Measurements from ENCODE around the gene CRACR2A.

The CRACR2A gene

DNA sequence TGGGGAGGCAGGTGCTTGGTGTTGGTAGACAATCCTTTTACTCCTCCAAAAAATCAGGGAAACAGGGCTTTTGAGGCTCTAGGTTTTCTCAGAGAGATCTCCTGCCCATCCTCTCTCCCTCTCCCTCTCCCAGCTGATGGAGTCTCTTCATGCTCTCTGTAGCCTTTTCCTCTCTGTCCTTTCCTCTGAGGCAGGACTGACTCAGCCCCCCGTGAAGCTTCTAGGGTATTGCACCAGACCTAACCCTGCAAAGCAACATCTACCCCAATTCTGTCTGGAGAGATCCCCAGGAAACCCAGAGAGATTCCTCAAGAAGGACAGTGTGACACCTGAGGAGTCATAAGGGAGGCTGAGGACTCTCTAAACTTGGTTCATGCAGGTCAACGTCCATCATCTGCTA is 66.4 kb downstream of the CRACR2A start:
- Histone ChIP-seq H3K9me3 (ENCODE audit: control insufficient read depth in 2 of 2, low read length in 2 of 2) (no peaks in the 10 kb centered on the region), H3K9ac (ENCODE audit: low read depth in 1 of 2, low read length in 2 of 2) (no peak overlapping the region), H3K27ac (ENCODE audit: low read depth in 2 of 2, low read length in 2 of 2) (no peak overlapping the region), H3K4me3 (ENCODE audit: low read length in 2 of 2) (no peak overlapping the region), H3K4me1 (ENCODE audit: control insufficient read depth in 2 of 2, insufficient read depth in 2 of 2, low read length in 2 of 2) (peaks cover 0 to 1% of the 10 kb centered on the region in 2 donors), H3K36me3 (ENCODE audit: control insufficient read depth in 2 of 2, insufficient read depth in 2 of 2, low read length in 2 of 2) (peaks cover 0 to 7% of the 10 kb centered on the region in 2 donors), H3K27me3 (ENCODE audit: control insufficient read depth in 2 of 2, insufficient read depth in 2 of 2, low read length in 2 of 2) (no peaks in the 10 kb centered on the region)

GRCh38 chr12:3685830-3686229 is 67.1 kb downstream of the CRACR2A start:
- no peak overlapping the region for H3K27ac ChIP-seq (ENCODE audit: low read depth in 2 of 2, low read length in 2 of 2)
- no peaks in the 10 kb centered on the region for H3K27me3 ChIP-seq (ENCODE audit: control insufficient read depth in 2 of 2, insufficient read depth in 2 of 2, low read length in 2 of 2)
- no peaks in the 10 kb centered on the region for H3K9me3 ChIP-seq (ENCODE audit: control insufficient read depth in 2 of 2, low read length in 2 of 2)
- H3K4me3 ChIP-seq (ENCODE audit: low read length in 2 of 2), result no peak overlapping the region
- peaks cover 0 to 7% of the 10 kb centered on the region in 2 donors for H3K36me3 ChIP-seq (ENCODE audit: control insufficient read depth in 2 of 2, insufficient read depth in 2 of 2, low read length in 2 of 2)
- H3K4me1 ChIP-seq (ENCODE audit: control insufficient read depth in 2 of 2, insufficient read depth in 2 of 2, low read length in 2 of 2), result peaks cover 5 to 8% of the 10 kb centered on the region in 2 donors
- no peak overlapping the region for H3K9ac ChIP-seq (ENCODE audit: low read depth in 1 of 2, low read length in 2 of 2)

GRCh38 chr12:3684449-3685051 is 68.4 kb downstream of the CRACR2A start:
- Histone ChIP-seq H3K4me1 (ENCODE audit: control insufficient read depth in 2 of 2, insufficient read depth in 2 of 2, low read length in 2 of 2) (peaks cover 5 to 10% of the 10 kb centered on the region in 2 donors), H3K36me3 (ENCODE audit: control insufficient read depth in 2 of 2, insufficient read depth in 2 of 2, low read length in 2 of 2) (peaks cover 7 to 19% of the 10 kb centered on the region in 2 donors), H3K27ac (ENCODE audit: low read depth in 2 of 2, low read length in 2 of 2) (no peak overlapping the region), H3K9ac (ENCODE audit: low read depth in 1 of 2, low read length in 2 of 2) (no peak overlapping the region), H3K4me3 (ENCODE audit: low read length in 2 of 2) (no peak overlapping the region), H3K9me3 (ENCODE audit: control insufficient read depth in 2 of 2, low read length in 2 of 2) (no peaks in the 10 kb centered on the region), H3K27me3 (ENCODE audit: control insufficient read depth in 2 of 2, insufficient read depth in 2 of 2, low read length in 2 of 2) (no peaks in the 10 kb centered on the region)

- H3K9me3 ChIP-seq (ENCODE audit: control insufficient read depth in 2 of 2, low read length in 2 of 2), result no peaks in the 10 kb centered on the region
- no peak overlapping the region for H3K9ac ChIP-seq (ENCODE audit: low read depth in 1 of 2, low read length in 2 of 2)
- peaks cover 16 to 27% of the 10 kb centered on the region in 2 donors for H3K36me3 ChIP-seq (ENCODE audit: control insufficient read depth in 2 of 2, insufficient read depth in 2 of 2, low read length in 2 of 2)
- no peaks in the 10 kb centered on the region for H3K27me3 ChIP-seq (ENCODE audit: control insufficient read depth in 2 of 2, insufficient read depth in 2 of 2, low read length in 2 of 2)
- peaks cover 5 to 10% of the 10 kb centered on the region in 2 donors for H3K4me1 ChIP-seq (ENCODE audit: control insufficient read depth in 2 of 2, insufficient read depth in 2 of 2, low read length in 2 of 2)
- no peak overlapping the region for H3K4me3 ChIP-seq (ENCODE audit: low read length in 2 of 2)
- H3K27ac ChIP-seq (ENCODE audit: low read depth in 2 of 2, low read length in 2 of 2), result no peak overlapping the region
These were observed 69.2 kb downstream of the CRACR2A start for GRCh38 chr12:3683670-3684069.

DNA sequence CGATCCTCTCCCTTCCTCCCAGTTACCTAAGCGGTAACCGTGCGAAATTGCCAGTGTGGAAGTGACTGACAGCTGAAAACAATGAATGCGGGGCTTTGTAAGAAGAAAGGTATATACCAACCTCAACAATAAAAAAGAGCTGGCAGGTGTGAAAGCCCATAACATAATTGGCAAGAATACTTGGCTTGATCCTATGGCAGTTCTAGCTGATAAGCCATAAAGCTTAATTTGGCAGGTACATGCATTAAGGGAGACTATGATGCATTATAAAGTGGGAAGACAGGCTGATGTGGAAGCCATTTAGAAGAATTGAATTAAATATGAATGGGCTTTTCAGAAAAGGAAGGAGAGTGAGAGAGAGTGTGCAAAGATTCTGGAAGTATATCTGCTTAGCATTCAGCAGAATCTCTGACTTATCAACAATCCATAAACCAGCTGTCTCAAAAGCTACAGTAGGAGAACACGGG is 71.3 kb downstream of the CRACR2A start:
- Histone ChIP-seq H3K36me3 (ENCODE audit: control insufficient read depth in 2 of 2, insufficient read depth in 2 of 2, low read length in 2 of 2) (peaks cover 33 to 38% of the 10 kb centered on the region in 2 donors), H3K27ac (ENCODE audit: low read depth in 2 of 2, low read length in 2 of 2) (no peak overlapping the region), H3K4me1 (ENCODE audit: control insufficient read depth in 2 of 2, insufficient read depth in 2 of 2, low read length in 2 of 2) (peaks cover 5 to 10% of the 10 kb centered on the region in 2 donors)

DNA sequence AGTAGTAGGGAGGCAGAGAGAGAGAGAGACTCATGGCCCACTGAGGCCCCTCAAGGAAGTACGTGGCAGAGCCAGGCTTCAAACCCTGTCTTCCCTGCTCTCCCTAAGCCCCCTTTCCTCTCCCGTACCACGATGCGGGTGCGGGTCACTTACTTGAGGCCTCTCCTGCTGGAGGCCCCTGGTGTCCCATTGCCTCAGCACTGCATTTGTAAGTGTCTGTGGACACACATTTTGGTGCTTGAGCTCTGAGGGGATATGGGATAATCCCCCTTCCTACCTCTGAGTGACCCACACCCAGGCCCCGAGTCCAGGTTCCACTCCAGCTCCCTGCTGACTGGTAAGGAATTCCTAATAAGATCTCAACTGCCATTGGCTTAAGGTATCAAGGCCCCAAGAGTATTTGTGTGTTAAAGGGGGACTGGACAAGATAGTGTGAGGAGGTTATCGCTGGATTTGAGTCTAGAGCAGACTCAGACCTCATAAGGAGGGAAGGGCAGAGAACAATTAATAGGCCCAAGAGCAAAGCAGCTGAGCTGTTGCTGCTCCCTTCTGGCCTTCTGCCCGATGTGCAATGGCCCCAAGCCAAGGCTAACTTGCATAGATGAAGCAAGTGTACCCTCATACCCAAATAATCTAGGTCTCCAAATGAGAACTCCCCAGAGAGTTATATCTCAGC is 71.9 kb downstream of the CRACR2A start:
- Histone ChIP-seq H3K4me3 (ENCODE audit: low read length in 2 of 2) (no peak overlapping the region), H3K9ac (ENCODE audit: low read depth in 1 of 2, low read length in 2 of 2) (no peak overlapping the region), H3K27me3 (ENCODE audit: control insufficient read depth in 2 of 2, insufficient read depth in 2 of 2, low read length in 2 of 2) (no peaks in the 10 kb centered on the region), H3K9me3 (ENCODE audit: control insufficient read depth in 2 of 2, low read length in 2 of 2) (no peaks in the 10 kb centered on the region), H3K36me3 (ENCODE audit: control insufficient read depth in 2 of 2, insufficient read depth in 2 of 2, low read length in 2 of 2) (peaks cover 33 to 38% of the 10 kb centered on the region in 2 donors), H3K27ac (ENCODE audit: low read depth in 2 of 2, low read length in 2 of 2) (no peak overlapping the region), H3K4me1 (ENCODE audit: control insufficient read depth in 2 of 2, insufficient read depth in 2 of 2, low read length in 2 of 2) (peaks cover 5 to 10% of the 10 kb centered on the region in 2 donors)

More for the DNA sequence above, 71.3 kb downstream of the CRACR2A start:
- H3K9me3 ChIP-seq (ENCODE audit: control insufficient read depth in 2 of 2, low read length in 2 of 2), result no peaks in the 10 kb centered on the region
- H3K27me3 ChIP-seq (ENCODE audit: control insufficient read depth in 2 of 2, insufficient read depth in 2 of 2, low read length in 2 of 2), result no peaks in the 10 kb centered on the region
- H3K4me3 ChIP-seq (ENCODE audit: low read length in 2 of 2), result no peak overlapping the region
- H3K9ac ChIP-seq (ENCODE audit: low read depth in 1 of 2, low read length in 2 of 2), result no peak overlapping the region

- H3K4me1 ChIP-seq (ENCODE audit: control insufficient read depth in 2 of 2, insufficient read depth in 2 of 2, low read length in 2 of 2), result peaks cover 5 to 10% of the 10 kb centered on the region in 2 donors
- no peak overlapping the region for H3K9ac ChIP-seq (ENCODE audit: low read depth in 1 of 2, low read length in 2 of 2)
- H3K27ac ChIP-seq (ENCODE audit: low read depth in 2 of 2, low read length in 2 of 2), result no peak overlapping the region
- H3K36me3 ChIP-seq (ENCODE audit: control insufficient read depth in 2 of 2, insufficient read depth in 2 of 2, low read length in 2 of 2), result peaks cover 33 to 38% of the 10 kb centered on the region in 2 donors
- no peak overlapping the region for H3K4me3 ChIP-seq (ENCODE audit: low read length in 2 of 2)
- no peaks in the 10 kb centered on the region for H3K9me3 ChIP-seq (ENCODE audit: control insufficient read depth in 2 of 2, low read length in 2 of 2)
- H3K27me3 ChIP-seq (ENCODE audit: control insufficient read depth in 2 of 2, insufficient read depth in 2 of 2, low read length in 2 of 2), result no peaks in the 10 kb centered on the region
These were observed 73.1 kb downstream of the CRACR2A start for GRCh38 chr12:3679831-3680230.

DNA sequence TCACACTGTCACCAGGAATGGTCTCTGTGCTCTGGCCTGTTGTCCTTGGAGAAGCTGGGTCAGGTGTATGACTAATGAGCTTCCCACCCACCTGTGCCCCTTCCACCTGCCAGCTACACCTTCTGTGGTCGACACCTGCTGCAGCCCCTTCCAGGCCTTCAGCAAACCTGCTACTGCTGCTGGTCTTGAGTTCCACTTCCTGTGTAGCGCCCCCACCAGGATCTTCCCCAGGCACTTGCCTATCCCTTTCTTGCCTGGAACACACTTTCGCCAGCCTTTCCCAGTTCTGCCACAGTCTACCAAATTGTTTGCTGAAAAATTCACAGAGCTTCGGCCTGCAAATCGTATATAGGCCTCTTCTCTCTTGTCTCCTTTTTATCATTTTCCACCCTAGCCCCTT is 75.3 kb downstream of the CRACR2A start:
- Histone ChIP-seq H3K36me3 (ENCODE audit: control insufficient read depth in 2 of 2, insufficient read depth in 2 of 2, low read length in 2 of 2) (peaks cover 44 to 49% of the 10 kb centered on the region in 2 donors), H3K4me3 (ENCODE audit: low read length in 2 of 2) (no peak overlapping the region), H3K9me3 (ENCODE audit: control insufficient read depth in 2 of 2, low read length in 2 of 2) (no peaks in the 10 kb centered on the region), H3K9ac (ENCODE audit: low read depth in 1 of 2, low read length in 2 of 2) (no peak overlapping the region), H3K27me3 (ENCODE audit: control insufficient read depth in 2 of 2, insufficient read depth in 2 of 2, low read length in 2 of 2) (no peaks in the 10 kb centered on the region), H3K27ac (ENCODE audit: low read depth in 2 of 2, low read length in 2 of 2) (no peak overlapping the region), H3K4me1 (ENCODE audit: control insufficient read depth in 2 of 2, insufficient read depth in 2 of 2, low read length in 2 of 2) (peaks cover 5 to 17% of the 10 kb centered on the region in 2 donors)

GRCh38 chr12:3673981-3674708 is 78.8 kb downstream of the CRACR2A start:
- no peak overlapping the region for H3K9ac ChIP-seq (ENCODE audit: low read depth in 1 of 2, low read length in 2 of 2)
- H3K27me3 ChIP-seq (ENCODE audit: control insufficient read depth in 2 of 2, insufficient read depth in 2 of 2, low read length in 2 of 2), result no peaks in the 10 kb centered on the region
- peaks cover 46 to 60% of the 10 kb centered on the region in 2 donors for H3K36me3 ChIP-seq (ENCODE audit: control insufficient read depth in 2 of 2, insufficient read depth in 2 of 2, low read length in 2 of 2)
- no peaks in the 10 kb centered on the region for H3K9me3 ChIP-seq (ENCODE audit: control insufficient read depth in 2 of 2, low read length in 2 of 2)
- H3K4me1 ChIP-seq (ENCODE audit: control insufficient read depth in 2 of 2, insufficient read depth in 2 of 2, low read length in 2 of 2), result peaks cover 0 to 7% of the 10 kb centered on the region in 2 donors
- no peak overlapping the region for H3K4me3 ChIP-seq (ENCODE audit: low read length in 2 of 2)
- no peak overlapping the region for H3K27ac ChIP-seq (ENCODE audit: low read depth in 2 of 2, low read length in 2 of 2)

GRCh38 chr12:3672113-3672509 is 80.8 kb downstream of the CRACR2A start:
- no peak overlapping the region for H3K4me3 ChIP-seq (ENCODE audit: low read length in 2 of 2)
- no peak overlapping the region for H3K27ac ChIP-seq (ENCODE audit: low read depth in 2 of 2, low read length in 2 of 2)
- no peaks in the 10 kb centered on the region for H3K9me3 ChIP-seq (ENCODE audit: control insufficient read depth in 2 of 2, low read length in 2 of 2)
- H3K9ac ChIP-seq (ENCODE audit: low read depth in 1 of 2, low read length in 2 of 2), result no peak overlapping the region
- H3K4me1 ChIP-seq (ENCODE audit: control insufficient read depth in 2 of 2, insufficient read depth in 2 of 2, low read length in 2 of 2), result peaks cover 0 to 7% of the 10 kb centered on the region in 2 donors
- no peaks in the 10 kb centered on the region for H3K27me3 ChIP-seq (ENCODE audit: control insufficient read depth in 2 of 2, insufficient read depth in 2 of 2, low read length in 2 of 2)
- peaks cover 37 to 55% of the 10 kb centered on the region in 2 donors for H3K36me3 ChIP-seq (ENCODE audit: control insufficient read depth in 2 of 2, insufficient read depth in 2 of 2, low read length in 2 of 2)

All from mucosa of rectum (tissue), 2 donors.